A673 (cell line): ENCODE data around the gene ELK4. TPM values are rescaled to one million over a fixed set of nuclear protein-coding genes. Genes with fewer than 3 reads are reported as not detected.

ENCODE experiments used
- BruUV-seq: library from RNA; stranded (reverse); fragments of 400-500 nt; replicated peaks from 2 replicates; lab custom pipeline; 2021; lab: Mats Ljungman, UMichigan
- CTCF ChIA-PET: fragments of 300-600 bp; sonication (Branson Sonifier 250); formaldehyde crosslinking; loops from one replicate; lab custom pipeline; 2022; ENCODE audit warnings: antibody characterized with exemption; lab: Charles Lee
- POLR2A ChIA-PET: fragments of 300-600 bp; sonication (Branson Sonifier 250); formaldehyde crosslinking; loops from one replicate; lab custom pipeline; 2022; ENCODE audit warnings: antibody characterized with exemption; ENCODE audit not compliant: low non-redundant PET; lab: Charles Lee
- DNase-seq: peaks from one replicate; pipeline ENCODE4 v3.0.0-alpha.2; 2015; ENCODE audit warnings: low spot score
- H3K27ac ChIP-seq: fragments of 200-600 bp; sonication (generic); 2 replicates; pipeline ENCODE4 v1.5.1; 2016; ENCODE audit warnings: mixed run types, low read depth, mild to moderate bottlenecking, mixed read lengths, antibody characterized with exemption, low read length; ENCODE audit not compliant: poor library complexity, severe bottlenecking
- H3K27me3 ChIP-seq: fragments of 200-600 bp; sonication (generic); replicated peaks from 2 replicates; pipeline ENCODE4 v1.6.1; 2017; ENCODE audit warnings: mixed run types, low read depth, mild to moderate bottlenecking, mixed read lengths, antibody characterized with exemption, low read length; ENCODE audit not compliant: insufficient read depth, poor library complexity
- H3K36me3 ChIP-seq: fragments of 200-600 bp; sonication (generic); 2 replicates; pipeline ENCODE4 v1.6.1; 2016; ENCODE audit warnings: mixed run types, mild to moderate bottlenecking, mixed read lengths, antibody characterized with exemption, low read length; ENCODE audit not compliant: insufficient read depth, poor library complexity, severe bottlenecking
- H3K4me1 ChIP-seq: fragments of 200-600 bp; sonication (generic); 2 replicates; pipeline ENCODE4 v1.6.1; 2017; ENCODE audit warnings: mixed run types, mild to moderate bottlenecking, mixed read lengths, antibody characterized with exemption, low read length; ENCODE audit not compliant: insufficient read depth, poor library complexity, severe bottlenecking
- H3K4me3 ChIP-seq: fragments of 200-600 bp; sonication (generic); 2 replicates; pipeline ENCODE4 v1.5.1; 2016; ENCODE audit warnings: low read depth, mixed run types, mild to moderate bottlenecking, mixed read lengths, low read length; ENCODE audit not compliant: poor library complexity, severe bottlenecking
- H3K9me3 ChIP-seq: fragments of 200-600 bp; sonication (generic); 2 replicates; pipeline ENCODE4 v1.6.1; 2016; ENCODE audit warnings: mixed run types, low read depth, mild to moderate bottlenecking, mixed read lengths, antibody characterized with exemption, low read length; ENCODE audit not compliant: poor library complexity, severe bottlenecking
- CTCF ChIP-seq: fragments of 300-800, 200-600 bp; sonication (generic); conservative IDR thresholded peaks from 2 replicates; pipeline ENCODE4 v1.5.1; 2017; ENCODE audit warnings: low read depth, mild to moderate bottlenecking, antibody characterized with exemption, low read length, moderate library complexity, mixed read lengths
- EZH2 ChIP-seq: fragments of 200-600 bp; sonication (generic); IDR thresholded peaks from 2 replicates; pipeline ENCODE4 v1.6.1; 2017; ENCODE audit warnings: borderline replicate concordance, low read depth, mild to moderate bottlenecking, mixed read lengths, antibody characterized with exemption, low read length; ENCODE audit not compliant: poor library complexity, severe bottlenecking
- intact Hi-C: fragments of 100-400 bp; cut with micrococcal nuclease; formaldehyde crosslinking; loops from one replicate; pipeline ENCODE4 v1.10.0; 2022; ENCODE audit not compliant: unreplicated experiment
- total RNA-seq: library from RNA; stranded (reverse); gene quantifications from 2 replicates; pipeline ENCODE4 v1.2.3, GENCODE V29; 2021

Gene ELK4
- total RNA-seq, 1 experiment from 2014 or later, result 38.2 TPM

DNA sequence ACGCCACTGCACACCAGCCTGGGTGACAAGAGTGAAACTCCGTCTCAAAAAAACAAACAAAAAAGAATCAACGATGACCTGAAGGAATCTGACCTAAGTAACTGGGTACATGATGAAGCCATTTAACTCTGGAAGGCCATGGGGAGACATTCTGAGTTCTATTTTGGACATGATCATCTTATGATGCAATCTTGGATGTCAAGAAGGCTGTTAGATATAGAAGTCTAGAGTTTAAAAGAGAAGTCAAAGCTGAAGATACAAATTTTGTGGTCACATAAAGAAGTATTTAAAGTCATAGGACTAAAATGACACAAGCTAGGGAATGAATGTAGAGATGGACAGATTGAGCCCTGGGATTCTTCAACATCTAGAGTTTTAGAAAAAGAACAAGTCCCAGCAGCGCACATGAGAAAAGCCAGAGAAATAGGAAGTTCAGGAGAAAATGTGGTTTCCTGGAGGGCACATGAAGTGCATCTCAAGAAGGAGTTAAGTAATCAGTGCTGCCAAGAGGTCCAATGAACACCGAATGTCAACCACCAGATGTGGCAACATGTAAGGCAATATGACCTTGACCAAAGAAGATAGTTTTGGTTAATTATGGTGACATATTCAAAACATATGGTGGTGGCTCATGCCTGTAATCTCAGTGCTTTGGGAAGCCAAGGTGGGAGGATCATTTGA is 26.8 kb downstream of the ELK4 start:
- no peaks in the 10 kb centered on the region for H3K9me3 ChIP-seq
- intact Hi-C loops, result no loop called here
- TF ChIP-seq CTCF (no peak), EZH2 (no peak)
- no peaks in the 10 kb centered on the region for H3K36me3 ChIP-seq
- H3K4me3 ChIP-seq, result no peak overlapping the region
- peaks cover 2% of the 10 kb centered on the region for H3K4me1 ChIP-seq
- ChIA-PET POLR2A (no interaction called here), CTCF (no interaction called here)
- H3K27me3 ChIP-seq, result no peaks in the 10 kb centered on the region
- DNase-seq, result no peak
- no peak overlapping the region for H3K27ac ChIP-seq
- no TSS peak for BruUV-seq

DNA sequence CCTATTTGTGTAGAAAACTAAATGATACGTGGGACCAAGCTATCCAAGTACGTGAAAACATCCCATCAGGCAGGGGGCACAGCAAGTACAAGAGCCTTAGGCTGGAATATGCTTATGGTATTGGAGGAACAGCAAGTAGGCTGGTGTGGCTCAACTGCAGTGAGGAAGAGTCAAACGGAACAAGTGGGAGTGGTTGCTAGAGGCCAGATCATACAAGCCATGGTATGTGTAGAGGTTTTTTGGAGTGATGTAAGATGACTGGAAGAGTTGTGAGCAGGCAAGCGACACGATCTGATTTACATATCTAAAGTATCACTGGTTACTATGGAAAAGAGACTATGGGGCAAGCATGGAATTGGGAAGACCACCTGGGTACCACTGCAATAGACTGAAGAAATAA is 27.8 kb downstream of the ELK4 start:
- H3K27ac ChIP-seq, result no peak overlapping the region
- BruUV-seq, result no TSS peak
- POLR2A ChIA-PET, result no interaction called here
- no peaks in the 10 kb centered on the region for H3K36me3 ChIP-seq
- CTCF ChIA-PET, result no interaction called here
- no peaks in the 10 kb centered on the region for H3K4me1 ChIP-seq
- DNase-seq, result no peak
- no peak overlapping the region for H3K4me3 ChIP-seq
- no peaks in the 10 kb centered on the region for H3K9me3 ChIP-seq
- TF ChIP-seq EZH2 (no peak), CTCF (no peak)
- intact Hi-C loops, result no loop called here
- H3K27me3 ChIP-seq, result no peaks in the 10 kb centered on the region

DNA sequence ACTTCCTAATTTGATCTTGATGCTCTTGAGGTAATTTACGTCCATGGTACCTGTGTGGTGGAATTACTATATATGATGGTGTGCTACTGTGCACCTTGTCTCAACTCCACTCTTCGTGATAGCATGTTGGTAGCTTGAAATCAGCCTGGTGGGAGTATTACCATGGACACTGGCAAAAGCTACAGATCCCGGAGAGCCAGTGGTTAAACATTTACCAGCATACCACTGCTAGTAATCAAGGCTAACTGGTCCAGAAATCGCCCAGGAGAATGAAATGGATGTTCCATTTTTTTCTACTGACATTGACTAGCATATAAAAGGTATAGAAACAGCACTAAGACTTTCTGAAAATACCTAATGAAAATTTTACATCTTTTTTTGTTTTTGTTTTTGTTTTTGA is 30.6 kb downstream of the ELK4 start:
- intact Hi-C loops, result no loop called here
- H3K36me3 ChIP-seq, result no peaks in the 10 kb centered on the region
- DNase-seq, result no peak
- no peak for TF ChIP-seq EZH2
- TF ChIP-seq CTCF, result no peak
- H3K27ac ChIP-seq, result no peak overlapping the region
- H3K9me3 ChIP-seq, result no peaks in the 10 kb centered on the region
- CTCF ChIA-PET, result interaction anchor here (0.6 kb wide), 1 partner anchor 76 kb away, joined by 3 read pairs; no protein-coding TSS in a partner anchor
- no TSS peak for BruUV-seq
- no peaks in the 10 kb centered on the region for H3K4me1 ChIP-seq
- POLR2A ChIA-PET, result interaction anchor here (0.6 kb wide), 1 partner anchor 54 kb away, joined by 3 read pairs; no protein-coding TSS in a partner anchor
- H3K4me3 ChIP-seq, result no peak overlapping the region
- H3K27me3 ChIP-seq, result no peaks in the 10 kb centered on the region
